Psoas muscle (tissue), 8 donors: ENCODE results near the gene SLC7A6. TPM values are rescaled to one million over a fixed set of nuclear protein-coding genes. Genes with fewer than 3 reads are reported as not detected.

Experiments used
- ATAC-seq, 4 donors: fragments of 200-7000 bp; cut with Tn5 transposase; one replicate each; pipeline ENCODE4 v1.9.1; 2020; ENCODE audit warnings: moderate library complexity in 3 of 4, mild to moderate bottlenecking in 2 of 4
- DNase-seq, 2 donors: peaks; one replicate each; pipeline ENCODE4 v3.0.0-alpha.2; 2020
- H3K27ac ChIP-seq: fragments of 200-600 bp; one replicate; pipeline ENCODE4 v1.8.0; 2022
- H3K27me3 ChIP-seq, 3 donors: fragments of 200-600 bp in 1 of 3; one replicate each; pipeline versions ENCODE4 v1.6.1 to v1.8.0; 2013 to 2022; ENCODE audit warnings: low read length in 2 of 3, mild to moderate bottlenecking in 2 of 3, moderate library complexity in 1 of 3; ENCODE audit not compliant: insufficient read depth in 3 of 3
- H3K36me3 ChIP-seq, 2 donors: fragments of 200-600 bp in 1 of 2; one replicate each; pipeline versions ENCODE4 v1.6.1 to v1.8.0; 2013 to 2022; ENCODE audit warnings: low read depth in 1 of 2, mild to moderate bottlenecking in 1 of 2, moderate library complexity in 1 of 2; ENCODE audit not compliant: insufficient read depth in 1 of 2
- H3K4me1 ChIP-seq: fragments of 200-600 bp; one replicate; pipeline ENCODE4 v1.8.0; 2022
- H3K4me3 ChIP-seq: fragments of 200-600 bp; one replicate; pipeline ENCODE4 v1.8.0; 2022; ENCODE audit warnings: mild to moderate bottlenecking
- H3K9me3 ChIP-seq: fragments of 200-600 bp; one replicate; pipeline ENCODE4 v1.8.0; 2022
- WGBS, 3 donors: extraction: QIAGEN DNeasy Blood & Tissue Kit; methylation state at CpG; one replicate each; pipeline versions ENCODE4 v1.1.6 to v1.1.7; 2013; 5-methylcytosine and 5-hydroxymethylcytosine counted together
- intact Hi-C, 2 donors: fragments of 100-400 bp; cut with DNase I; formaldehyde crosslinking; loops; one replicate each; pipeline versions ENCODE4 v1.11.0 to v1.14.2; 2022
- polyA plus RNA-seq, 3 donors: library from polyadenylated mRNA; stranded (reverse); fragments of 200-250 nt; gene quantifications; one replicate each; pipeline ENCODE4 v1.2.3, GENCODE V29; 2013
- total RNA-seq, 4 donors: library from RNA; stranded (reverse); fragmentation: NEBNext Ultra II Directional in 2 of 4; extraction: Animal tissue kit (Norgen Biotek cat#: 25700) in 2 of 4; gene quantifications; one replicate each; pipeline versions ENCODE4 v1.2.1 to v1.2.4, GENCODE V29; 2021 to 2023
- TF ChIP-seq, protein P1 (sequence below): fragments of 200-600 bp; IDR thresholded peaks from one replicate; pipeline ENCODE4 v1.8.0; 2022; ENCODE audit warnings: antibody characterized with exemption
- donor health status: healthy with polysubstance abuse.
- donor health status: DM: no; HTN: no; CAD: no; lungs with moderate emphysema.
- donor health status: Bipolar disorder and iron deficiency.
- donor health status: healthy.
- donor health status: DM: yes; HTN: yes; CAD: no.
- donor health status: DM: no; HTN: no; CAD: no.
- donor health status: DM: no; HTN: no; CAD: no.
- donor health status: DM: yes; HTN: yes; CAD: no.

Gene SLC7A6
- total and polyA plus RNA-seq, 7 donors, result 9.2 to 217 (median 48.7) TPM

DNA sequence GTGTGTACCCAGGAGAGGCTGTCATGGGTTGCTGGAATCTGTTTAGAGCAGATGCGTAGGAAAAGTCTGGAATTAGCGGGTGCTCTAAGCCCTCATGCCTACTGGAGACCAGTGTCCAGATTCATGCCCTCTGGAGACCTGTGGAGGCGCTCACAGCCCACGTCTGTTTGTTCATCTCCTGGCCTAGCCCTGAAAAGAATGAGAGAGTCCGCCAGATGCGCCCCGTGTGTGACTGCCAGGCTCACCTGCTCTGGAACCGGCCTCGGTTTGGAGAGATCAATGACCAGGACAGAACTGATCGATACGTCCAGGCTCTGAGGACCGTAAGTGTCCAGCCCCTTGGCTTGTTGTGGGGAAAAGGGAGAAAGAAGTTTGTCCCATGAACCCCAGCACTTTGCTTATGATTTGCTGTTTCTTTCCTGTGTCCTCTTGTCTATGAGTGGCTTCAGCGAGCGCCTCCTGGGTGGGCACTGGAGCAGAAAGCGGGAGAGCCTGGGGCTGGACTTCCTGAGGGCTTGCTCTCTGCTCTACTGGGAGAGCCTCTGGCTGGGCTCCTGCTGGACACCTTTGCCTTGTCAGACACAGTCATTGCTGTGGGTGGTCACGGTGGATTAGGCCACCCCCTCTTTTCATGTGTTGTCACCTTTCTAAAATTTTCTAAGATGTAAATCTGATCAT is 81.8 kb downstream of the SLC7A6 start:
- intact Hi-C loops, result no loop called here
- Histone ChIP-seq H3K4me1 (peaks cover 61% of the 10 kb centered on the region), H3K36me3 (peaks cover 0 to 72% of the 10 kb centered on the region in 2 donors), H3K27me3 (no peaks in the 10 kb centered on the region), H3K9me3 (no peaks in the 10 kb centered on the region), H3K27ac (peak overlapping the region; percentile 78), H3K4me3 (no peak overlapping the region)
- WGBS, 3 donors, result 60 to 83% (median 67%) methylated on average over 16 of the region's 16 CpGs
- ATAC-seq (peak; percentile 50 to 67 (median 62)), DNase-seq (no peak)
- TF ChIP-seq, protein P1, sequence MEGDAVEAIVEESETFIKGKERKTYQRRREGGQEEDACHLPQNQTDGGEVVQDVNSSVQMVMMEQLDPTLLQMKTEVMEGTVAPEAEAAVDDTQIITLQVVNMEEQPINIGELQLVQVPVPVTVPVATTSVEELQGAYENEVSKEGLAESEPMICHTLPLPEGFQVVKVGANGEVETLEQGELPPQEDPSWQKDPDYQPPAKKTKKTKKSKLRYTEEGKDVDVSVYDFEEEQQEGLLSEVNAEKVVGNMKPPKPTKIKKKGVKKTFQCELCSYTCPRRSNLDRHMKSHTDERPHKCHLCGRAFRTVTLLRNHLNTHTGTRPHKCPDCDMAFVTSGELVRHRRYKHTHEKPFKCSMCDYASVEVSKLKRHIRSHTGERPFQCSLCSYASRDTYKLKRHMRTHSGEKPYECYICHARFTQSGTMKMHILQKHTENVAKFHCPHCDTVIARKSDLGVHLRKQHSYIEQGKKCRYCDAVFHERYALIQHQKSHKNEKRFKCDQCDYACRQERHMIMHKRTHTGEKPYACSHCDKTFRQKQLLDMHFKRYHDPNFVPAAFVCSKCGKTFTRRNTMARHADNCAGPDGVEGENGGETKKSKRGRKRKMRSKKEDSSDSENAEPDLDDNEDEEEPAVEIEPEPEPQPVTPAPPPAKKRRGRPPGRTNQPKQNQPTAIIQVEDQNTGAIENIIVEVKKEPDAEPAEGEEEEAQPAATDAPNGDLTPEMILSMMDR, result peak; percentile 20

DNA sequence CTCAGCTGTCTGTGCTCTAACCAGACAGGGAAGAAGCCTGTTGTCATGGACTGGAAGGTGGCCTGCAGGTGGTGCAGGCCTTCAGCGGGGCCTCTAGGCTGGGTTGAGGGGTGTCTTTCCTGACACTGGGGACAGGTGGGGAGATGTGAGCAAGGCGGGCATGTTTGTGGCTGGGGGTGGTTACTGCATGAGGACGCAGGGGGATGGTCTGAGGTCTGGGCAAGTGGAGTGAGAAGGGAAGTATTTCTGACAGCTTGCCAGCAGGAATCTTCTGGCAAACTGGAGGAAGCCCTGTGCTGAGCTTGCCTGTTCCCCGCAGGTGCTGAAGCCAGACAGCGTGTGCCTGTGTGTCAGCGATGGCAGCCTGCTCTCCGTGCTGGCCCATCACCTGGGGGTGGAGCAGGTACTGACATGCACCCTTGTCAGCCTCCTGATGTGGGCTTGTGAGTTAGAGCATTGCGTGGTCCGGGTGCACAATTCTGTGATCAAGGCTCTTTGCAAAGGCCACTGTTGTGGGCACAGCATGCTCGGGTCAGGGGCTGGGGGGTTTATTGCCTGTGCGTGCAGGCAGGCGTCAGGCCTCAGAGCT is 82.7 kb downstream of the SLC7A6 start:
- WGBS, 3 donors, result 64 to 81% (median 72%) methylated on average over 12 of the region's 12 CpGs
- H3K27ac ChIP-seq, result peak overlapping the region; percentile 78
- intact Hi-C loops, result no loop called here
- H3K36me3 ChIP-seq, result peaks cover 0 to 77% of the 10 kb centered on the region in 2 donors
- DNase-seq, result no peak
- peak in 1 of 4 donors; percentile 12 for ATAC-seq
- H3K4me1 ChIP-seq, result peaks cover 52% of the 10 kb centered on the region
- no peaks in the 10 kb centered on the region for H3K9me3 ChIP-seq
- no peaks in the 10 kb centered on the region for H3K27me3 ChIP-seq
- TF ChIP-seq, protein P1, result no peak
- no peak overlapping the region for H3K4me3 ChIP-seq

DNA sequence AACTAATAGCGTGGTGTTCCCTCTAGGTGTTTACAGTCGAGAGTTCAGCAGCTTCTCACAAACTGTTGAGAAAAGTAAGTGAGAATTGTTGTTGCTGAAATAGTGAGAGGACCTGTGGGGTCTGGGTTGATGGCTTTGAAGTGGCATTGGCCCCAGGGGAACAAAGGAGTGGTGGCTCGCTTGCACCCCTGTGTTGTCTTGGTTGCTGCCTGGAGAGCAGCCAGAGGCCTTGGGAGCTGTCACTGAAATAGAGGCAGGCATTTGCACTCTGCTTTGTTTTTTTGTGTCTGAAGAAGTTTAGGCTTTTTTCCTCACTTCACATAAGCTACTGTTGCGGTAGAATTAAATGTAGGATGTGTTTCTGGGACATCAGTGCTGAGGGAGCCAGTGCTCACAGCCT is 83.3 kb downstream of the SLC7A6 start:
- Histone ChIP-seq H3K36me3 (peaks cover 0 to 77% of the 10 kb centered on the region in 2 donors), H3K27ac (no peak overlapping the region), H3K4me1 (peaks cover 46% of the 10 kb centered on the region), H3K9me3 (no peaks in the 10 kb centered on the region), H3K4me3 (no peak overlapping the region), H3K27me3 (no peaks in the 10 kb centered on the region)
- intact Hi-C loops, result no loop called here
- 85 to 89% (median 87%) methylated on average over 4 of the region's 4 CpGs for WGBS, 3 donors
- ATAC-seq (no peak), DNase-seq (no peak)
- TF ChIP-seq, protein P1, result no peak

DNA sequence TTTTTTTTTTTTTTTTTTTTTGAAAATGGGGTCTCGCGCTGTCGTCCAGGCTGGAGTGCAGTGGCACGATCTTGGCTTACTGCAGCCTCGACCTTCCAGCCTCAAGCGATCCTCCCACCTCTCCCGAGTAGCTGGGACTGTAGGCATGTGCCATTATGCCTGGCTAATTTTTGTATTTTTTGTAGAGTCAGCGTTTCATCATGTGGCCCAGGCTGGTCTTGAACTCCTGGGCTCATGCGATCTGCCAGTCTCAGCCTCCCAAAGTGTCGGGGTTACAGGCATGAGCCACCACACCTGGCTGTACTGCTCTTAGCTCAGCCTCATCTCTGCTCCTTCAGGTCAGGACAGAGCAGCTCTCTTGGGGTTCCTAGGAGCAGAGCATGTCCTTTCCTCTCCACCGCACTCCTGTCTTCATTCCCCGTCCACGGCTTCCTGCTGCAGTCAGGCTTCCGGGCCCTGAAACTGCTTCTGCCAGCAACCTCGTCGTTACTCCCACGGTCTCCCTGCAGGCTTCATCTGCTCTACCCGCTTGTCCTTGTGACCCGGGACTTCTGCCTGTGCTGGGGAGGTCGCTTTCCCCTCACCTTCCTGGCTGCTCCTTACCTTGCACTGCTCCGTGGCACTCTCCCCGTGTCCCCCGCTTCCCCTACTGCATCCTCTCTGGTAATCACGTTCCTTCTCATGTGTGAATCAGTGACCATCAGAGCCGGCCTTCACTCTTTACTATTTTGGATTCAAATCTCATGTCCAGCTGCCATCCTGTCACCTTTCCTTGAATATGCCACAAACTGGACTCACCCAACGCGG is 84.5 kb downstream of the SLC7A6 start:
- H3K27me3 ChIP-seq, result no peaks in the 10 kb centered on the region
- H3K4me3 ChIP-seq, result no peak overlapping the region
- H3K36me3 ChIP-seq, result peaks cover 6 to 80% of the 10 kb centered on the region in 2 donors
- intact Hi-C loops, result no loop called here
- peaks cover 35% of the 10 kb centered on the region for H3K4me1 ChIP-seq
- ATAC-seq (peak in 1 of 4 donors; percentile 11), DNase-seq (no peak)
- WGBS, 3 donors, result 76 to 82% (median 76%) methylated on average over 27 of the region's 27 CpGs
- TF ChIP-seq, protein P1, result no peak
- H3K27ac ChIP-seq, result peak overlapping the region; percentile 63
- no peaks in the 10 kb centered on the region for H3K9me3 ChIP-seq
